Gastroesophageal sphincter (tissue), 3 donors: ENCODE measurements around the gene MTCL1.

Experiments used
- EP300 ChIP-seq: sonication (generic); formaldehyde crosslinking; IDR thresholded peaks from one replicate; pipeline ENCODE4 v1.6.1; 2017; ENCODE audit warnings: antibody characterized with exemption, mild to moderate bottlenecking
- POLR2A ChIP-seq, 2 donors: fragments of 450-650 bp; IDR thresholded peaks; one replicate each; pipeline ENCODE4 v1.6.1; 2017; ENCODE audit warnings: antibody characterized with exemption in 2 of 2, mild to moderate bottlenecking in 2 of 2, moderate library complexity in 1 of 2
- POLR2AphosphoS5 ChIP-seq: sonication (generic); formaldehyde crosslinking; IDR thresholded peaks from one replicate; pipeline ENCODE4 v1.6.1; 2017; ENCODE audit warnings: antibody characterized with exemption
- TF ChIP-seq, protein P1 (sequence below), 4 experiments: fragments of 200-600 bp in 2 of 4; fragments of 450-650 bp in 2 of 4; sonication (generic) in 1 of 4; IDR thresholded peaks; one replicate each; pipeline ENCODE4 v1.5.1; 2017 to 2019; ENCODE audit warnings: antibody characterized with exemption in 4 of 4, mild to moderate bottlenecking in 2 of 4, moderate library complexity in 2 of 4

DNA sequence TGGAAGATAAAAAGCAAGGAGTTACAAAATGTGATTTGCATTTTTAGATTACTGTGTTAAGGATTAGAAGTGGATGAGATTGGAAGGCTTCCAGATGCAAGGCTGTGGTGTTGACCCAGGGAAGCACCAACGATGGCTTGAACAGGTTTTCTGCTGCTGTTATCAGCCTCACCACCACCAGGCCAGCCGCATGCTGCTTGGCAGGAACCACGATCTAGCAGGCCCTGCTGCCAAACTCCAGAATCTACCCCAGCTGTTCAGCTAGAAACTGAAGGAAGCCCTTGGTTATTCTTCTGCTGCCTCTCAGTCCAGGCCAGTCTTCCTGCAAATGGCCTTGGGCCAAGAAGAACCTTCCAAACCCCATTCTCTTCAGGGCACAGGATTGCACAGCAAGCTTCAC lies 133.9 kb downstream of the MTCL1 start:
- no peak for TF ChIP-seq POLR2AphosphoS5
- TF ChIP-seq, protein P1, sequence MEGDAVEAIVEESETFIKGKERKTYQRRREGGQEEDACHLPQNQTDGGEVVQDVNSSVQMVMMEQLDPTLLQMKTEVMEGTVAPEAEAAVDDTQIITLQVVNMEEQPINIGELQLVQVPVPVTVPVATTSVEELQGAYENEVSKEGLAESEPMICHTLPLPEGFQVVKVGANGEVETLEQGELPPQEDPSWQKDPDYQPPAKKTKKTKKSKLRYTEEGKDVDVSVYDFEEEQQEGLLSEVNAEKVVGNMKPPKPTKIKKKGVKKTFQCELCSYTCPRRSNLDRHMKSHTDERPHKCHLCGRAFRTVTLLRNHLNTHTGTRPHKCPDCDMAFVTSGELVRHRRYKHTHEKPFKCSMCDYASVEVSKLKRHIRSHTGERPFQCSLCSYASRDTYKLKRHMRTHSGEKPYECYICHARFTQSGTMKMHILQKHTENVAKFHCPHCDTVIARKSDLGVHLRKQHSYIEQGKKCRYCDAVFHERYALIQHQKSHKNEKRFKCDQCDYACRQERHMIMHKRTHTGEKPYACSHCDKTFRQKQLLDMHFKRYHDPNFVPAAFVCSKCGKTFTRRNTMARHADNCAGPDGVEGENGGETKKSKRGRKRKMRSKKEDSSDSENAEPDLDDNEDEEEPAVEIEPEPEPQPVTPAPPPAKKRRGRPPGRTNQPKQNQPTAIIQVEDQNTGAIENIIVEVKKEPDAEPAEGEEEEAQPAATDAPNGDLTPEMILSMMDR (IDR thresholded peaks at IDR 0.05), result no peak
- TF ChIP-seq POLR2A (IDR thresholded peaks at IDR 0.05), result no peak
- TF ChIP-seq EP300, result no peak
